Measurements from ENCODE around the gene PJA2. TPM values are rescaled to one million over a fixed set of nuclear protein-coding genes. Genes with fewer than 3 reads are reported as not detected.

Gene PJA2
- total RNA-seq, 1 donor, result 124 TPM

DNA sequence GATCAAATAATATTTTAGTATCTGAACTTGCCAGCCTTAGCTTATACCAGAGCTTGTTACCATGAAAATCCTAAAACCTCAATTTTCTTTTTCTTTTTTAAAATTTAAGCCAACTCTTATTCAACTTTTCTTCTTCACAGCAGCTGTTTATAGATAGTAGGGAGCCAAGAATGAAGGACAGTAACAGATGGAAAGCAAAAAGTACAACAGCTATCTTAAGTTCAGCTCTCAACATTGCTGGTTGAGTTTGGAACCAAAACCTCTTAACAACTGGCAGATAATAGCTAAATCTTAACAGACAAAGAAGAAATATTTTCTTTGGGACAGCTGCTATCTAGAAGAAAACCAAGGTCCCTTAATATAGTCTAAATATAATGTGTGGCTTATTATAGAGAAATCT is 74.7 kb downstream of the PJA2 start:
- no peak for DNase-seq (ENCODE audit: low read depth)
- H3K4me3 ChIP-seq (ENCODE audit: low read depth, low read length), result no peak overlapping the region
- TF ChIP-seq CTCF (IDR thresholded peaks at IDR 0.05; ENCODE audit: insufficient read depth, low read length), result no peak

DNA sequence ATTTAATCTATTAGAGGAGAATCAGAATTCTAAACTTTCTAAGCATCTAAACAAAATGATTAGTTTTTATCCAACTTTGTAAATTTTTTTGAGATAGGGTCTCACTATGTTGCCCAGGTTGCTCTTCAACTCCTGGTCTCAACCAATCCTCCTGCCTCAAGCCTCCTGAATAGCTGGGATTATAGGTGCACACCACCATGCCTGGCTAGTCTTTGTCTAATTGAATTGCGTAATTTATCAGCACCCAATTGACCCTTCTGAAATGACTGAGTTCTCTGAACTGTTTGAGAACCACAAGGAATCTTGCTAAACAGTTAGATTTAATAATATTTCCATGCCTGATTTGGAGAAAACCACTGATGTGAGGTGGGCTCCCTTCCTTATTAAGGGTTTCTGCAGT is 75.7 kb downstream of the PJA2 start:
- no peak overlapping the region for H3K4me3 ChIP-seq (ENCODE audit: low read depth, low read length)
- DNase-seq (ENCODE audit: low read depth), result no peak
- TF ChIP-seq CTCF (IDR thresholded peaks at IDR 0.05; ENCODE audit: insufficient read depth, low read length), result no peak

GRCh38 chr5:109329333-109330237 is 80.2 kb downstream of the PJA2 start:
- peak; percentile 94 for DNase-seq (ENCODE audit: low read depth)
- no peak for TF ChIP-seq CTCF (IDR thresholded peaks at IDR 0.05; ENCODE audit: insufficient read depth, low read length)

GRCh38 chr5:109328626-109329025 is 81.1 kb downstream of the PJA2 start:
- DNase-seq (ENCODE audit: low read depth), result peak; percentile 48
- TF ChIP-seq CTCF (IDR thresholded peaks at IDR 0.05; ENCODE audit: insufficient read depth, low read length), result no peak
- H3K4me3 ChIP-seq (ENCODE audit: low read depth, low read length), result no peak overlapping the region

More at GRCh38 chr5:109329333-109330237, 80.2 kb downstream of the PJA2 start:
- no peak overlapping the region for H3K4me3 ChIP-seq (ENCODE audit: low read depth, low read length)

DNA sequence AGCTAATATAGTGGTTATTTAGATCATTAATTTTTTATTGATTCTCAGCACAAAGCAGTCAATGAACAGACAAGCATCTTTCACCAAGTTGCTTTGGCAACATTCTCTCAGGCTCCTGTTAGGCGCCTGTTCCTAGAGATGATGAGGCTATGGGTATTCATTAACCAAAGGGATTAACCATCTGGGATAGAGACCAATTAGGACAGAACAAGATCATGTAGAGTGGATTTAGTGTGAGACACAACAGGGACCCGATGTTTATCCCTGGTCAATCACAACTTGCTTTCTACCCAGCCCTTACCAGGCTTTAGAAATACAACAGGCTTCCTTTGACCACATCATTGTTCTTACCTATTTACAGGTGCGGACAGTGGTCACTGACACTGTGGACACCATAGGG is 82.2 kb downstream of the PJA2 start:
- H3K4me3 ChIP-seq (ENCODE audit: low read depth, low read length), result no peak overlapping the region
- no peak for DNase-seq (ENCODE audit: low read depth)
- no peak for TF ChIP-seq CTCF (IDR thresholded peaks at IDR 0.05; ENCODE audit: insufficient read depth, low read length)

DNA sequence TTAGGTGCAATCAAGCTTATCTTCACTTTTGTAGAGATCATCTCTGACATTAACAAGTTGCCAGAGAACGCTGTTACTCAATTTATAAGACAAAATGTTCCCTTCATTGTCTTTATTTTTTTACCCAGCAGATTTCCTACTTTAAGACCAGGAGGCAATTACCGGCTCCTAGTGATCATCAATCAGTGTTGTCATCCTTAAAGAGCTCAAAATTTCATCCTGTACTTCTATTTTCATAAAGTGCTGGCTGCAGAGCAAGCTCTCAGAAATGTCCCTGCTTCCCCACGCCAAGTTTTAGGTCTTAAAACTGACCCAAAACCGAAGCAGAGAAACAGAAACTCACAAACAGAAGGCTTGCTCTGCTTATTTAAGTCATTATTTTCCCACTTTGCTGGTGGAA is 82.9 kb downstream of the PJA2 start:
- no peak for DNase-seq (ENCODE audit: low read depth)
- H3K4me3 ChIP-seq (ENCODE audit: low read depth, low read length), result no peak overlapping the region
- TF ChIP-seq CTCF (IDR thresholded peaks at IDR 0.05; ENCODE audit: insufficient read depth, low read length), result no peak
